Gastroesophageal sphincter (tissue), 4 donors: Measurements from ENCODE around the gene DGKZ. TPM values are rescaled to one million over a fixed set of nuclear protein-coding genes. Genes with fewer than 3 reads are reported as not detected.
A peak's percentile ranks its signal among the peaks of the same experiment; 100 is the strongest.

Experiments used
- ATAC-seq: fragments of 150-250 bp; one replicate; pipeline ENCODE4 v1.9.1; 2016; ENCODE audit warnings: mild to moderate bottlenecking, moderate library complexity
- H3K27ac ChIP-seq, 4 donors: fragments of 200-600 bp; sonication (generic) in 3 of 4; 1 replicate in 3 of 4; 2 replicates in 1 of 4; pipeline ENCODE4 v1.5.1; 2016 to 2019
- H3K27me3 ChIP-seq: fragments of 200-600 bp; sonication (generic); one replicate; pipeline ENCODE4 v1.5.1; 2019
- H3K36me3 ChIP-seq, 2 donors: fragments of 200-600 bp; sonication (generic); one replicate each; pipeline ENCODE4 v1.5.1; 2019; ENCODE audit warnings: control low read depth in 1 of 2
- H3K4me1 ChIP-seq, 3 donors: fragments of 200-600 bp; sonication (generic); 1 replicate in 2 of 3; 2 replicates in 1 of 3; pipeline ENCODE4 v1.5.1; 2016 to 2019; ENCODE audit warnings: control low read depth in 2 of 3
- H3K4me3 ChIP-seq, 2 donors: fragments of 200-600 bp; sonication (generic); one replicate each; pipeline ENCODE4 v1.5.1; 2019; ENCODE audit warnings: mild to moderate bottlenecking in 1 of 2, moderate library complexity in 1 of 2
- H3K9me3 ChIP-seq, 3 donors: fragments of 200-600 bp; sonication (generic); one replicate each; pipeline ENCODE4 v1.5.1; 2017 to 2019; ENCODE audit warnings: control low read depth in 2 of 3
- CTCF ChIP-seq, 4 experiments: fragments of 200-600 bp in 2 of 4; fragments of 450-650 bp in 2 of 4; sonication (generic) in 1 of 4; IDR thresholded peaks; one replicate each; pipeline ENCODE4 v1.5.1; 2017 to 2019; ENCODE audit warnings: antibody characterized with exemption in 4 of 4, mild to moderate bottlenecking in 2 of 4, moderate library complexity in 2 of 4
- EP300 ChIP-seq: sonication (generic); formaldehyde crosslinking; IDR thresholded peaks from one replicate; pipeline ENCODE4 v1.6.1; 2017; ENCODE audit warnings: antibody characterized with exemption, mild to moderate bottlenecking
- POLR2A ChIP-seq, 2 donors: fragments of 450-650 bp; IDR thresholded peaks; one replicate each; pipeline ENCODE4 v1.6.1; 2017; ENCODE audit warnings: antibody characterized with exemption in 2 of 2, mild to moderate bottlenecking in 2 of 2, moderate library complexity in 1 of 2
- POLR2AphosphoS5 ChIP-seq: sonication (generic); formaldehyde crosslinking; IDR thresholded peaks from one replicate; pipeline ENCODE4 v1.6.1; 2017; ENCODE audit warnings: antibody characterized with exemption
- WGBS, 2 donors: methylation state at CpG; one replicate each; pipeline ENCODE4 v1.1.5; 2018; ENCODE audit warnings: low coverage in 1 of 2; 5-methylcytosine and 5-hydroxymethylcytosine counted together
- total RNA-seq, 4 donors: library from RNA; depleted of rRNA; stranded (reverse); fragments of >200 nt; gene quantifications; one replicate each; pipeline ENCODE4 v1.1.0, GENCODE V29; 2016

The DGKZ gene
- total RNA-seq, 4 donors from 2014 or later = 39.2 to 78.8 (median 46.5) TPM

GRCh38 chr11:46364791-46365190, 17.5 kb downstream of the DGKZ start:
- TF ChIP-seq POLR2A (IDR thresholded peaks at IDR 0.05) (no peak), CTCF (IDR thresholded peaks at IDR 0.05) (no peak), EP300 (no peak), POLR2AphosphoS5 (no peak)
- ATAC-seq = no peak
- Histone ChIP-seq H3K36me3 (peaks cover 0 to 20% of the 10 kb centered on the region in 2 donors), H3K27ac (peak overlapping the region in 1 of 4 donors; percentile 8), H3K27me3 (no peaks in the 10 kb centered on the region), H3K9me3 (no peaks in the 10 kb centered on the region), H3K4me3 (no peak overlapping the region), H3K4me1 (peaks cover 0 to 82% (median 36%) of the 10 kb centered on the region in 3 donors)
- WGBS, 2 donors = no CpG with 5 or more reads among the region's 3 CpGs

DNA sequence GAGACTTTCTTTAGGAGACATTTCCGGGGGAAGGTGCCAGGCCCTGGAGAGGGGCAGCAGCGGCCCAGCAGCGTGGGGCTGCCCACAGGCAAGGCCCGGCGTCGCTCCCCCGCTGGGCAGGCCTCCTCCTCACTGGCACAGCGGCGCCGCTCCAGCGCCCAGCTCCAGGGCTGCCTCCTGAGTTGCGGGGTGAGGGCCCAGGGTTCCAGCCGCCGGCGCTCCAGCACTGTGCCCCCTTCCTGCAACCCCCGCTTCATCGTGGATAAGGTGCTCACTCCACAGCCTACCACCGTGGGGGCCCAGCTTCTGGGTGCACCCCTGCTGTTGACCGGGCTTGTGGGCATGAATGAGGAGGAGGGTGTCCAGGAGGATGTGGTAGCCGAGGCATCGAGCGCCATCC, 19.0 kb downstream of the DGKZ start:
- no peak for ATAC-seq
- Histone ChIP-seq H3K27ac (no peak overlapping the region), H3K36me3 (peaks cover 0 to 35% of the 10 kb centered on the region in 2 donors), H3K4me1 (peaks cover 0 to 73% (median 33%) of the 10 kb centered on the region in 3 donors), H3K4me3 (no peak overlapping the region), H3K9me3 (no peaks in the 10 kb centered on the region), H3K27me3 (no peaks in the 10 kb centered on the region)
- TF ChIP-seq EP300 (no peak), CTCF (IDR thresholded peaks at IDR 0.05) (no peak), POLR2A (IDR thresholded peaks at IDR 0.05) (no peak), POLR2AphosphoS5 (no peak)
- 80 to 100% methylated on average over 1 of the region's 22 CpGs for WGBS, 2 donors

DNA sequence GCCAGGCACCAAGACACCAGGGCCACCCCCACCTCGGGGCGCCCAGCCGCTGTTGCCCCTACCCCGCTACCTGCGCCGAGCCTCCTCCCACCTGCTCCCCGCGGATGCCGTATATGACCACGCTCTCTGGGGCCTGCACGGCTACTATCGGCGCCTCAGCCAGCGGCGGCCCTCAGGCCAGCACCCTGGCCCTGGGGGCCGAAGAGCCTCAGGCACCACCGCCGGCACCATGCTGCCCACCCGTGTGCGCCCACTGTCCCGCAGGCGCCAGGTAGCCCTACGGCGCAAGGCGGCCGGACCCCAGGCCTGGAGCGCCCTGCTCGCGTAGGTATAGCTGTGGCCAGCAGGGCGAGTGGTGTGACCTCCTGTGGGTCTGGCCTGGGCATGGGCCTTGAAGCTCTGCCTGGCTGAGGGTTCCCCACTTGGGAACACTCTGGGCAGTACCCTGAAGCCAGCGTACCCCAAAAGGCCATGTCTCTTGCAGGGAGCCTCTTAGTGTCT, 19.4 kb downstream of the DGKZ start:
- ATAC-seq = no peak
- Histone ChIP-seq H3K27me3 (no peaks in the 10 kb centered on the region), H3K4me3 (no peak overlapping the region), H3K9me3 (no peaks in the 10 kb centered on the region), H3K4me1 (peaks cover 0 to 69% (median 28%) of the 10 kb centered on the region in 3 donors), H3K27ac (peak overlapping the region in 1 of 4 donors; percentile 12), H3K36me3 (peaks cover 0 to 39% of the 10 kb centered on the region in 2 donors)
- WGBS, 2 donors = no CpG with 5 or more reads among the region's 31 CpGs
- TF ChIP-seq EP300 (no peak), CTCF (IDR thresholded peaks at IDR 0.05) (no peak), POLR2A (IDR thresholded peaks at IDR 0.05) (no peak), POLR2AphosphoS5 (no peak)

- TF ChIP-seq CTCF (IDR thresholded peaks at IDR 0.05) (peak in 3 of 4 experiments; percentile 89 to 98 (median 93)), EP300 (no peak), POLR2AphosphoS5 (no peak), POLR2A (IDR thresholded peaks at IDR 0.05) (no peak)
- 5% methylated on average over 4 of the region's 32 CpGs; no CpG with 5 or more reads in 1 of the 2 donors for WGBS, 2 donors
Observed at GRCh38 chr11:46367244-46367915, 20.1 kb downstream of the DGKZ start.

DNA sequence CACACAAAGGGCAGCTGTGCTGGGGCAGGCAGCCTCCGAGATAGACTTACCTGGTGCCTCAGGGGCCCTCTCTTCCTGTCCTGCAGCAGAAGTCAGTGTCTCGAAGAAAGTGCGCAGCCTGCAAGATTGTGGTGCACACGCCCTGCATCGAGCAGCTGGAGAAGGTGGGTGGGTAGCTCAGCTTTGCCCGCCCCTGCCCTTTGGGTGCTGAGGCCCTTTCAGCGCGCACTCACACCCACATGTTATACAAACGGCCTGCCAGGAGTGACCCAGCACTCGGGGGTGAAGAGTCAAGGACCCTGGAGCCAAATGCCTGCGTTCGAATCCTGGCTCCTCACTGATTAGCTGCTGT, 20.6 kb downstream of the DGKZ start:
- H3K27me3 ChIP-seq = no peaks in the 10 kb centered on the region
- H3K4me1 ChIP-seq = peaks cover 0 to 57% (median 16%) of the 10 kb centered on the region in 3 donors
- TF ChIP-seq CTCF (IDR thresholded peaks at IDR 0.05) (no peak), POLR2AphosphoS5 (no peak), POLR2A (IDR thresholded peaks at IDR 0.05) (no peak)
- peak overlapping the region in 1 of 4 donors; percentile 12 for H3K27ac ChIP-seq
- H3K4me3 ChIP-seq = no peak overlapping the region
- WGBS, 2 donors = 69% methylated on average over 10 of the region's 12 CpGs; no CpG with 5 or more reads in 1 of the 2 donors
- peaks cover 0 to 51% of the 10 kb centered on the region in 2 donors for H3K36me3 ChIP-seq
- H3K9me3 ChIP-seq = no peaks in the 10 kb centered on the region
- no peak for ATAC-seq

More at GRCh38 chr11:46367244-46367915, 20.1 kb downstream of the DGKZ start:
- H3K36me3 ChIP-seq = peaks cover 0 to 46% of the 10 kb centered on the region in 2 donors
- H3K4me1 ChIP-seq = peaks cover 0 to 62% (median 21%) of the 10 kb centered on the region in 3 donors
- ATAC-seq = peak; percentile 73
- no peaks in the 10 kb centered on the region for H3K27me3 ChIP-seq
- H3K27ac ChIP-seq = peak overlapping the region in 2 of 4 donors; percentile 12 to 29
- peak overlapping the region in 1 of 2 donors; percentile 12 for H3K4me3 ChIP-seq
- no peaks in the 10 kb centered on the region for H3K9me3 ChIP-seq
